Right renal cortex interstitium (tissue), 3 donors: Measurements from ENCODE around the gene MTOR. TPM values are rescaled to one million over a fixed set of nuclear protein-coding genes. Genes with fewer than 3 reads are reported as not detected.
"Not testable (repeated sequence)": the region's sequence is repeated elsewhere in the genome, so short reads cannot be mapped to it uniquely, and the experiment has no call there.

Experiments used
- DNase-seq, 3 donors: peaks; one replicate each; pipeline ENCODE4 v3.0.0-alpha.2; 2013; ENCODE audit warnings: low read depth in 3 of 3, low spot score in 2 of 3
- polyA plus RNA-seq, 3 donors: library from polyadenylated mRNA; unstranded; fragments of 120-200 nt; gene quantifications; one replicate each; pipeline ENCODE4 v1.2.1, GENCODE V29; 2013; ENCODE audit not compliant: insufficient read length in 3 of 3

MTOR gene
- polyA plus RNA-seq, 3 donors = 39.8 to 41.6 (median 40.9) TPM

DNA sequence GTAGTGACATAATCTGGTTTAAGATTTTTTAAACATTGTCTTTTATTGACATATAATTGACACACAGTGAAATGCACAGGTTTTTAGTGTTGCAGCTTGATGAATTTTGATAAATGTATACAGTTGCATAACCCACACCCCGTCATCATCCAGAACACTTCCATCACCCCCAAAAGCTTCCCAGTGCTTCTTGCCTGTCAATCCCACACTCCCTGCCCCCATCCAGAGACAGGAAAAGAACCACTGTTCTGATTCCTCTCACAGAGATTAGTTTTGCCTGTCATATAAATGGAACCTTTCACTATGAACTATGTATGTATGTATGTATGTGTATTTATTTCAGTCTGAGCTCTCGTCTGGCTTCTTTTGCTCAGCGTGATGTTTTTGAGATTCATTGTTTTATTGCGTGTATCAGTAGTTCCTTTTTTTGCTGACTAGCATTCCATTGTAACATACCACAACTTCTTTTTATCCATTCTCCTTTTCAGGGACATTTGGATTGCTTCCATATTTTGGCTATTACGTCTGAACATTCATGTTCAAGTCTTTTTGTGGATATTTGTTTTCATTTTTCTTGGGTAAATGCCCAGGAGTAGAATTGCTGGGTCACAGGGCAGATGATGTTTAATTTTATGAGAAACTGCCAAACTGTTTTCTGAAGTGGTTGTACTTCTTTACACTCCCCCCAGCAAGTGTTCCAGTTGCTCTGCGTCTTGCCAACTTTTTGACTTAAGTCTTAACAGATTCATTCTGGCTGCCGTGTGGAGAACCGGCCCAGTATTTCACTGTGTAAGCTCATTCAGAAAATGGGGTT is 19.4 kb upstream of the MTOR start:
- DNase-seq = no peak

DNA sequence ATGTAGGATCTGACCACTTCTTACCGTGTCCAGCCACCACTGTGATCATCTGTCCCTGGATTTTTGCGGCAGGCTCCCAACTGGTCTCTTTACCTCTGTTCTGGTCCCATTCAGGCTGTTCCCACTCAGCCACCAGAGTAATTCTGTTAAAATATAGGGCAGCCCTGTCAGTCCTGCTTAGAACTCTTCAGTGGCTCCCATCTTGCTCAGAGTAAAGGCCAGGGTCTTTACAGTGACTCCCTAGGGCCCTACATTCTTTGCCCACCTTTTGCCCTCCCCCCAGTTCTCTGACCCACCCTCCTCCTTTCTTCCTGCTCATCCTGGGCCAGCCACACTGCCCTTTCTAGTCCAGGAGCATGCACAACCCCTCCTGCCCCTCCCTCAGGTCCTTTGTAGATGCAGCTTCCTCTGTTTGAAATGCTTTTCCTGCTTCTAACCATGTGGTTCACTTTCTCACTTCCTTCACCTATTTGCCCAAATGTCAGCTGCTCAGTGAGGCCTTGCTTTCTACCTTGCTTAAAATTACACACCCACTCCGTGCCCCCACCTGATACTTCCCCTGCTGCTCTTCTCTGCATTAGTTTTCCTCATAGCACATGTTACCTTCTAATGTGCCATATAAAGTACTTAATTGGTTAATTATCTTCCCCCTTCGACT is 18.5 kb upstream of the MTOR start:
- no peak for DNase-seq

DNA sequence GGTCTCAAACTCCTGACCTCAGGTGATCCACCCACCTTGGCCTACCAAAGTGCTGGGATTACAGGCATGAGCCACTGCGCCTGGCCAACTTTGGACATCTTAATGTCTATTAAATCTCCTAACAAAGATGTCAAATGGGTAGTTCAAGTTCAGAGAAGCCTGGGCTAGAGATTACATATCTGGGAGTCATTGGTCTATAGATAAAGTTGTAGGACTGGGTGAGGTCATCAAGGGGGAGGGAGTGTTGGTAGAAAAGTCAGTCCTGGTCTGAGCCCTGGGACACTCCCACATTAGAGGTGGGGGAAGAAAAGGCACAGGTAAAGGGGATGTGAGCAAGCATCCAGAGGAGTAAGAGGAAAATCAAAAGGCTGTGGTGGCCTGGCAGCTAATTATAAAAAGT is 17.3 kb upstream of the MTOR start:
- no peak for DNase-seq

DNA sequence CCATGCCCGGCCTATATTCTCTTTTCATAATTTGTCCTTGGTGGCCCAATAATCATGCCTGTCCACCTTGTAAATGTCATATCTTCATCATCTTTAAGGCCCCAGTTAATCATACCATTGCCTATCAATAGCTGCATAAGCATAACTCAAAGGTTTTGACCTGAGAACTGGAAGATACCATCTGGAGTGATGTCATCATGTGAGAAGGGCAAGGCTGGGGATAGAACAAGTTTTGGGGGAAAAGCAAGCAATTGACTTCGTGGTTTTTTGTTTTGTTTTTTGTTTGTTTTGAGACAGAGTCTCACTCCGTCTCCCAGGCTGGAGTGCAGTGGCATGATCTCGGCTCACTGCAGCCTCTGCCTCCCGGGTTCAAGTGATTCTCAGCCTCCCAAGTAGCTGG is 16.8 kb upstream of the MTOR start:
- DNase-seq = no peak

DNA sequence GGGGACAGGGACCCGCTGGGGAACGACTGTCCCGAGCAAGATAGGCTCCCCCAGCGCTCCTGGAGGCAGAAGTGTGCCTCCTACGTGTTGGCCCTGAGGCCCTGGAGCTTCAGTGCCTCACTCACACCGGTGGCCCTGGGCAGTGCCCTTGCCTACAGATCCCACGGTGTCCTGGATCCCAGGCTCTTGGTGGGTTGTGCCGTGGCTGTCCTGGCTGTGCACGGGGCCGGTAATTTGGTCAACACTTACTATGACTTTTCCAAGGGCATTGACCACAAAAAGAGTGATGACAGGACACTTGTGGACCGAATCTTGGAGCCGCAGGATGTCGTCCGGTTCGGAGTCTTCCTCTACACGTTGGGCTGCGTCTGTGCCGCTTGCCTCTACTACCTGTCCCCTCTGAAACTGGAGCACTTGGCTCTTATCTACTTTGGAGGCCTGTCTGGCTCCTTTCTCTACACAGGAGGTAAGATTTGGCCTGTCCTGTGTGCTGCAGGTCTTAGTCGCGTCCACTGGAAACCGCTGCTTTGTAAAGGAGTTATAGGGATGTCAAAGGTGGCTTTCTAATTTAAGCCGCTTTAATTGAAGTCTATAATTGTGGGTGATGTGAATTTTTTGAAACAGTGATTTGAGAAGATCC is 11.4 kb upstream of the MTOR start:
- DNase-seq = no peak

DNA sequence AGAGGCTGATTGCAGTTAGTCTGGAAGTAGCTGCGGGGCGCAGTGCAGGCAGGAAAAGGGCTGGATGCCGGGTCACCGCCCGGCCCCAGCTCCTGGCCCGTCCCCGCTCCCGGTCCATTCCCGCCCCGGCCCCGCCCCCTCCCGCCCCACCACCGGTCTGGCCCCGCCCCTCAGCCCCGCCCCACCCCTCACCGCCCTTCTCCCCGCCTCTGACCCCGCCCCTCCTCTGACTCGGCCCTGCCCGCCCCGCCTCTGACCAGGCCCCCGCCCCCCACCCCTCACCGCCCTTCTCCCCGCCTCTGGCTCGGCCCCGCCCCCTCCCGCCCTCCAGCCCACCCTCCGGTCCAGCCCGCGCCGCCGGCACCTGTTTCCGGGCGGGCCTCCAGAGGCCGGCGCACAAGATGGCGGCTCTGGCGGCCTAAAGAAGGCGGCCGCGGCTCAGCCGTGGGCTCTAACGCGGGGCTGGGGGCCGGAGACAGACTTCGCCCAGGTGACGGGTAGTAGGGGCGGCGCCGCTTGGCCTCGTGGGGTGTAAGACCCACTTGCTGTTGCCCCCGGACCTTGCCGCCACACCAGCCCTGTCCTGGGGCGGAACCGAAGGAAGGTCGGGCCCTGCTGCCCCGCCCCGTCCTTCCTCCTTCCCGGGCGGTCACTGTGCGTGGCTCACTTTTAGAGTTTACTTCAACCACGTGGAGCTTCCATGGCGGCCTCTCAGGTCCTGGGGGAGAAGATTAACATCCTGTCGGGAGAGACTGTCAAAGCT is 10.7 kb upstream of the MTOR start, which contains the start of gene UBIAD1:
Gene UBIAD1, plus strand, starts transcription at position 367 of the 763 bp plus-strand sequence. Its CDS starts 334 bp downstream, at position 701.
- DNase-seq = peak; percentile 33 to 80 (median 74)

DNA sequence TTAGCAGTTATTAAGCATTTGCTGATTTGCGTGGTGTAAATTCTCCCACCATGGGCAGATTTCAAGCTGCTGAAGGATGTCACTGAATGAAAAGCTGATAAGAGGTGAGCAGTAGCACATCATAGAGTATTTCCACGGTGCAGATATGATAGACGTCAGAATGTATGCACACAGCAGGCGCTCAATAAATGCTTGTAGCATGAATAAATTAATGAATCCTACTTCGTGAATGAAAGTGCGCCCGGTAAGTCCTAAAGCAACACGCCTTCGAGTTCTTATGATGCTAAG is 10.1 kb upstream of the MTOR start:
- no peak for DNase-seq

DNA sequence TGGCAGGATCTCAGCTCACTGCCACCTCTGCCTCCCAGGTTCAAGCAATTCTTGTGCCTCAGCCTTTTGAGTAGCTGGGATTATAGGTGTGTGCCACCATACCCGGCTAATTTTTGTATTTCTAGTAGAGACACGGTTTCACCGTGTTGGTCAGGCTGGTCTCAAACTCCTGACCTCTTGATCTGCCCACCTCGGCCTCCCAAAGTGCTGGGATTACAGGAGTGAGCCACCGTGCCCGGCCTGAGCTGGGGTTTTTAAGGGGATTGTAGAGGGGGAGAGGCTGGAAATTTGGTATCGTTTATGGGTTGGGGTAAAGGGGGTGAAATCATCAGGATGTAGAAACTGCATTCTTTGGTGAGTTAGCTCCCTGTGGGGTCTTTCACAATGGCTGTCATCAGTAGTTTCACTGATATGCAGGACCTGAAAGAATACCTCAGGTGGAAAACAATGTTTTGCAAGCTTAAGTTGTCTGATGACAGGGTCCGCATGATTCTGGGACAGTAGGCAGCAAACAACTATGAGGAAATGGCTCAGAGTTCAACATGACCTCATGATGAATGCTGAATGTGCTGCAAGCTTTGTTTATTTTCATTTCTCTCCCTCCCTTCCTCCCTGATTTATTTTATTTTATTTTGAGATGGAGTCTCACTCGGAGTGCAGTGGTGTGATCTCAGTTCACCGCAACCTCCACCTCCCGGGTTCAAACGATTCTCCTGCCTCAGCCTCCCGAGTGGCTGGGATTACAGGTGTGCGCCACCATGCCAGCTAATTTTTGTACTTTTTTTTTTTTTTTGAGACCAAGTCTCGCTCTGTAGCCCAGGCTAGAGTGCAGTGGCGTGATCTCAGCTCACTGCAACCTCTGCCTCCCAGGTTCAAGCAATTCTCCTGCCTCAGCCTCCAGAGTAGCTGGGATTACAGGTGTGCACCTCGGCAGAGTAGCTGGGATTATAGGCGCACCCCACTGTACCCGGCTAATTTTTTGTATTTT is 5.3 kb upstream of the MTOR start:
- not testable (repeated sequence) for DNase-seq

DNA sequence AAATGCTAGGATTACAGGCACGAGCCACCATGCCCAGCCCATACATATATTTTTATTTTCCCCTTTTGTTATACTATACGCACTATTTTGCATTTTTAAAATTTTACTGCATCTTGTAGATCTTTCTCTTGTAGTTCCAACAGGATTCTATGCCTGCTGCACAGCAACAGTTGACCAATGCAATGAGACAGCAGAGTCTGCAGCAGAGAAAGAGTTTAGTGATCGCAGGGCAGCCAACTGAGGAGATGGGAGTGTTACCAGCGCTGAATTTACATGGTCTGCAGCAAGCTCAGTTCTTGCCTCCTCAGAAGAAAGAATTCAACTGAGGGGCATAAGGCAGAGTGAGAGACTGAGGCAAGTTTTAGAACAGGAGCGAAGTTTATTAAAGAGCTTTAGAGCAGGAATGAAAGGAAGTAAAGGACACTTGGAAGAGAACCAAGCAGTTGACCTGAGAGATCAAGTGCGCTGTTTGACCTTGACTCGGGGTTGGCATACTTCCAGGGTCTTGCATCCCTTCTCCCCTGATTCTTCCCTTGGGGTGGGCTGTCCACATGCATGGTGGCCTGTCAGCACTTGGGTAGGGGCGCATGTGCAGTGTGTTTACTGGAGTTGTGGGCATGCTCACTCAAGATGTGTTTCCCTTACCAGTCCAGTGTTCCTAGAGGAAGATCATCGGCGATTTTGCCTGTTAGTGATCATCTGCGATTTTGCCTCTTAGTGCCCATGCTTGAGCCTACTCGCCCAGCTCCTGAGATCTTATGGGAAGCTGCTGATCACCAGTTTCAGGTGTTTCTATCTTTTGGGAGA is 4.1 kb upstream of the MTOR start:
- no peak for DNase-seq

DNA sequence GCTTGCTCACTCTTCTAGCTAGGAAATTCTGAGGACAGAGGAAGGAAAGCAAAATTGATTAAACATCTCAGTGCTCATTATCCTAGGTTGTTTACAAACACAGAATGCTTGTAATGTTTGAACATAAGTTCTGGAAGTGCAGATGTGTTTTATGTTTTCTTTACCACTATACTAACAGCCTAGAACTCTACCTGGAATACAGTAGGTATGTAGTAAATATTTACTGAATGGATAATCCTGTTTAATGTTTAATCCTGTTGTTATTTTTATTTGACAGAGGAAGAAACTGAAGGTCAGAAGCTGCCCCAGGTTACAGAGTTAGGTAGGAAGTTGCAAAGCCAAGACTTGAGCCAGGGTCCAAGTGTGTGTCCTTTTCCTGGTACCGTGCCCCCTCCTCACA is 6.1 kb downstream of the MTOR start:
- DNase-seq = no peak

DNA sequence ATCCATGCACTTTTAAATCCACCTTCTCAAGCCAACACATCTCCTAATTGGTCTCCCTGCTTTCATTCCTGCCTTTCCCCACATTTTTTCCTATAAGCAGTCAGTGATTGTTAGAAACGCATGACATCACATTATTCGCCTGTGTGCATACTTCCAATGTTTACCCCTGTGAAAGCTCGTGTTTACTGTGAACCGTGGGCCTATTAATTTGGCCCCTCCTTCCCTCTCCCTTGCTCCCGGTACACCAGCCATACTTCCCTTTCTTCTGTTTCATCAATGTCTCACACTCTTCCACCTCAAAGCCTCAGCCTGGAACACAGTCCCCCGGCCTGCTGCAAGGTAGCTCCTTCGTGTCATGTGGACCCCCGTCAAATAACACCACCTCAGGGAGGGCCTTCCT is 9.1 kb downstream of the MTOR start:
- DNase-seq = no peak

DNA sequence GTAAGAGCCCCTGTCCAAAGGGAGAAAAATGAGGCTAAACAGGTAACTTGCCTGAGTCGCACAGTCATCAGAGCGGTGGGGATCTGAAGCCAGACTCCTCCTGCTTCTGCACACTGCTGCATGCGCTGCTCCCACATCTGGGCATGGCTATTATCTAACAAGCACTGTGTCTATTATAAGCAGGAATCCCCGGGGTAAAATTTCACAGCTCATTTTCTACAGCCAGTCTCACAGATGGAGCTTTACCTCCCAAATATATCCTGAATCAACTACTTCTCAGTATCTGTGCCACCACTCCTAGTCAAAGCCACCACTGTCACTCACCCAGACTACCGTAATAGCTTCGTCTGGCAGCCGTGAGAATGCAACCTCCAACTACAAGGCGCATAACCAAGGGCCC is 9.8 kb downstream of the MTOR start:
- DNase-seq = no peak

DNA sequence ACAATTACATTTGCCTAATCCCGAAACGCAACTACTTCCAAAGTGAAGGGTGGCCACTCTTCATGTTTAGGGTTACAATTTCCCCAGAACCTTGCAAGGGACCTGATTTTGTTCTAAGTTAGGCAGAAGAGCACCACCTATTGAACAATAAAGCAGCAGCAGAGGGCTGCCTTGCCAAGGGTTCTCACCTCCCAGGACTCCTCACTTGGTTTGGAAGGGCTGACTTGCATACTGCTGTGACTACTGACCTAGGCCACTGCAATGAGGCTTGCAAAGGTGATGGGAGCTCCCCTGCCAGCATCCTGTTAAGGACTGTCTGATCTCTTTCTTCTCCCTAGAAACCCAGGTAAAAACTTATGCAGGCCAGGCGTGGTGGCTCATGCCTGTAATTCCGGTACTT is 14.2 kb downstream of the MTOR start:
- no peak for DNase-seq

DNA sequence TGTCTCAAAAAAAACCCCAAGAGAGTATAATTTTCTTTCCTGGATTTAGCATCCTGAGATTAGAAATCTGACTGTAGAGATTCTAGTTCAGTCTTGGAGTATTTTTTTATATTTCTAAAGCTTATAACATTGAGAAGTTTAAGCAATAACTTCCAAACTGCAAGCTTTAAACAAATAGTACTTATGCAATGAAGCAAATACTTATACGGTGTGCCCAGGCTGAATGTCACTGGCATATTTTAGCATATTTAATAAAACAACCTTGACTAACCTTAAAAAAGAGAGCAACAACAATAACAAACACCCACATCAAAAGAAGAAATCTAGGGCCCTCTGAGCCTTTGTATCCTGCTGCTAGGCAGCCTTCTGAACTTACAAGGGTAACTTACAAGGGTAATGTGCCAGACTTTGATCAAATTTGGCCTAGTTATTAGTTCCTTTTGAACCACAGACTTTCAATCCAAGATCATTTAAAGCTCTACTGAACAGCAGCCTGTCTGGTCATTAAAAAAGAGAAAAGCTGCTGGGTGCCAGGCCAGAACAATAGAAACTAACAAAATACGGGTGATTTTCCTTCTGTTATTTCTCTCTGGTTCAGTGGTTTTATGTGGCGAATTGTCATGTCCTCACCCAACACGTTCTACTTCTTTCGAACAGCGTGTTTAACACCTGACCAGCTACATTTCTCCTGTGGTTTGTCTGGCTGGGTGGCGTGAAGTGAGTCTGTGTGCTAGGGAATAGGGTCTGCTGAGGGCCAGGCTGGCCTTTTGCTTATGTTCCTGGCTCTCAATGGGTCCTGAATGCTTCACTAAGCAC is 16.2 kb downstream of the MTOR start:
- DNase-seq = no peak

DNA sequence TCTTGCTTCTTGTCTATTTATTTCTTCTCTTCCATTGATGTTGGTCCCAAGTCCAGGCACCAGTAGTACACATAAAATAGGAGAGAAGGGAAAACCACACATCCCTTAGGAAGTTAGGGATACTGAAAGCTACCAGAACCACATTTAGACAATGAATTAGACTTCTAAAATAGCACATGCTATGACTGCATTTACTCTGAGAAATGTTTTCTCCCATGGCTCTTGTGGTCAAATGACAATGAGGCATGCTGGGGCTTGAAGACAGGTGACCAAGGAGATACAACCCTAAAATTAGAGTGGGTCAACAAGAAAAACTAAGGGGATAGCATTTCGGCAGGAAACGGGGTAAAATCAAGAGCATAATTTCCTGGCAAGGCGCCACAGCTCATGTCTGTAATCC is 17.1 kb downstream of the MTOR start:
- no peak for DNase-seq

DNA sequence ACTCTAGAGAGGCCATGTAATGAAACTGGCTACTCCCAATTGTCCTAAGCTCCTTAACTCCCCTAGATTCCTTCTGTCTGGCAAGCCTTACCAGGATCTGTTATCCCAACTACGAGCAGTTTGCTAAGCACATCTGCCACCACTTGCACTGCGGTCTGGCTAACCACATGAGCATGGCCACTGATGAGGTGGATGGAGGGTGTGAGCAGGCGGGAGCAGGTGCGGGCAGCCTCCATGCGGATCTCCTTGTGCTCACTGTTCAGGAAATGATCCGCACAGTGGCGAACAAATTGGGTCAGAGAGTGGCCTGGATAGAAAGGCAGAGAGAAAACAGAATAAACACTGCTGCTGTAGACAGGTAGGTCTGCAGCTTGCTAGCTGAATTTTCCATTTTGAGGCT is 24.0 kb downstream of the MTOR start:
- no peak for DNase-seq

DNA sequence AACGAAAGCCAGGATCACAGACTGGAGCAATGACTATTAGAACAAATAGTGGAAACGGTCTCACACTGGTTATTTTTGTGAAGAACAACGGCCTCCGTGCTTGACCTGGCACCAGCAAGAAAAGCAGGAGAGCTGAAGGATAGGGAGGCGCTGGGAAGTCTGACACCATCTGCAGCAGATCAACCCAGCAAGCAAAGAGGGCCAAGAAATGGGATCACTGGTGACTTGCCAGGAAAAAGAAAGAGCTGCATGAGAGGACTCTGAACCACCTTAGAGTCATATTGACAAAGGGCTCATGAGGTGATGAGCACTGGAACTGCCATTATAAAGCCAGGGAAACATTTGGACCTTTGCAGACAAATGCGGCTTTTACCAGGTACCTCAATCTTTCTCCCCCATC is 25.0 kb downstream of the MTOR start:
- no peak for DNase-seq

DNA sequence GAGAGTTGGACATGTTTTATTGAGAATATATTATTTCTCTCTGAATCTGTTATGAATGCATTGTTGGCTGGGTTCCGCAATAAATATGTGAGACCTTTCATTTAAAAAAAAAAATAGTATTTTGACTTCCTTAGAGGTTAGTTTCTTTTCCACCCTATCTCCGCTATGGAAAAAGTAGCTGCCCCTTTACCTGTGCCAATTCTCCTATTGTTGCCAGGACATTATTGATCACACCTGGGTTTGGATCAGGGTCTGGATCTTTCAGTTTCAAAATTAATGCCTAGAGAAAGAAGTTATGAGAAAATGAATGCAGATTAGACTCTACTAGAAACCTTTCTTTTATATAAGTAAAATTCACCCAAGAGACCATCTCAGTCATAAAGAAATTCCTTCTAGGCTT is 29.1 kb downstream of the MTOR start:
- no peak for DNase-seq
